ENCODE data around the gene CD58.

GRCh38 chr1:116485976-116486375, 84.8 kb downstream of the CD58 start:
- no peak for TF ChIP-seq NRF1 (IDR thresholded peaks at IDR 0.05; ENCODE audit: low read depth, low read length)
- no peak for TF ChIP-seq CTCF (IDR thresholded peaks at IDR 0.05)
